Ovary (tissue), 3 donors: ENCODE measurements around the gene KLHDC2.

Experiments
- POLR2A ChIP-seq: fragments of 450-650 bp; IDR thresholded peaks from one replicate; pipeline ENCODE4 v1.6.1; 2017; ENCODE audit warnings: antibody characterized with exemption, mild to moderate bottlenecking, moderate library complexity
- TF ChIP-seq, protein P1 (sequence below), 3 donors: fragments of 450-650 bp in 2 of 3; fragments of 200-600 bp in 1 of 3; IDR thresholded peaks; one replicate each; pipeline versions ENCODE4 v1.5.1 to v1.8.0; 2016 to 2022; ENCODE audit warnings: antibody characterized with exemption in 3 of 3, mild to moderate bottlenecking in 1 of 3
- donor health status: DM: no; HTN: no; CAD: no.

DNA sequence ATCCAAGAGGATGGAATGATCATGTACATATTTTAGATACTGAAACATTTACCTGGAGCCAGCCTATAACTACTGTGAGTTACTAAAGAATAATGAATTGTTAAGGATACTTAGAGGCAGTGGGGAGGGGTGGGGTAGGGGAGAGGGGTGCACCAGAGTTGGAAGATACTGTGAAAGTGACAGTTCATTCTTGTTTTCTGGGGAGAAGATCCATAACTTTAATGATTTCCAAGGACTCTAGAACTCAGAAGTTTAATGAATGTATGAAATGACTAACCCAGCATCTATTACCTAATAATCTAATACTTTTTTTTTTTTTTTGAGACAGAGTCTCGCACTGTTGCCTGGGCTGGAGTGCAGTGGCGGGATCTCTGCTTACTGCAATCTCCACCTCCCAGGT lies 10.5 kb downstream of the KLHDC2 start:
- TF ChIP-seq, protein P1, sequence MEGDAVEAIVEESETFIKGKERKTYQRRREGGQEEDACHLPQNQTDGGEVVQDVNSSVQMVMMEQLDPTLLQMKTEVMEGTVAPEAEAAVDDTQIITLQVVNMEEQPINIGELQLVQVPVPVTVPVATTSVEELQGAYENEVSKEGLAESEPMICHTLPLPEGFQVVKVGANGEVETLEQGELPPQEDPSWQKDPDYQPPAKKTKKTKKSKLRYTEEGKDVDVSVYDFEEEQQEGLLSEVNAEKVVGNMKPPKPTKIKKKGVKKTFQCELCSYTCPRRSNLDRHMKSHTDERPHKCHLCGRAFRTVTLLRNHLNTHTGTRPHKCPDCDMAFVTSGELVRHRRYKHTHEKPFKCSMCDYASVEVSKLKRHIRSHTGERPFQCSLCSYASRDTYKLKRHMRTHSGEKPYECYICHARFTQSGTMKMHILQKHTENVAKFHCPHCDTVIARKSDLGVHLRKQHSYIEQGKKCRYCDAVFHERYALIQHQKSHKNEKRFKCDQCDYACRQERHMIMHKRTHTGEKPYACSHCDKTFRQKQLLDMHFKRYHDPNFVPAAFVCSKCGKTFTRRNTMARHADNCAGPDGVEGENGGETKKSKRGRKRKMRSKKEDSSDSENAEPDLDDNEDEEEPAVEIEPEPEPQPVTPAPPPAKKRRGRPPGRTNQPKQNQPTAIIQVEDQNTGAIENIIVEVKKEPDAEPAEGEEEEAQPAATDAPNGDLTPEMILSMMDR (IDR thresholded peaks at IDR 0.05): no peak
- TF ChIP-seq POLR2A: no peak
